IMR-90 (cell line): ENCODE results near the gene PI4KA.
"Not testable (repeated sequence)": the region's sequence is repeated elsewhere in the genome, so short reads cannot be mapped to it uniquely, and the experiment has no call there.

Source experiments
- BHLHE40 ChIP-seq: fragments of 150-350 bp; IDR thresholded peaks from 2 replicates; pipeline ENCODE4 v1.6.1; 2016; ENCODE audit warnings: mild to moderate bottlenecking, low read depth, low read length
- CEBPB ChIP-seq: IDR thresholded peaks from 2 replicates; pipeline ENCODE4 v1.6.1; 2012; ENCODE audit warnings: low read depth, low read length, improper control_type of control experiment
- TF ChIP-seq, protein P1 (sequence below): conservative IDR thresholded peaks from 2 replicates; pipeline ENCODE4 v1.5.1; 2012; ENCODE audit warnings: mild to moderate bottlenecking, low read depth, low read length, improper control_type of control experiment
- TF ChIP-seq, protein P2 (sequence below): fragments of 150-350 bp; IDR thresholded peaks from 2 replicates; pipeline ENCODE4 v1.6.1; 2016; ENCODE audit warnings: low read depth, mild to moderate bottlenecking, low read length, moderate library complexity, borderline replicate concordance

- TF ChIP-seq CEBPB, BHLHE40: not testable (repeated sequence)
- TF ChIP-seq, protein P1, sequence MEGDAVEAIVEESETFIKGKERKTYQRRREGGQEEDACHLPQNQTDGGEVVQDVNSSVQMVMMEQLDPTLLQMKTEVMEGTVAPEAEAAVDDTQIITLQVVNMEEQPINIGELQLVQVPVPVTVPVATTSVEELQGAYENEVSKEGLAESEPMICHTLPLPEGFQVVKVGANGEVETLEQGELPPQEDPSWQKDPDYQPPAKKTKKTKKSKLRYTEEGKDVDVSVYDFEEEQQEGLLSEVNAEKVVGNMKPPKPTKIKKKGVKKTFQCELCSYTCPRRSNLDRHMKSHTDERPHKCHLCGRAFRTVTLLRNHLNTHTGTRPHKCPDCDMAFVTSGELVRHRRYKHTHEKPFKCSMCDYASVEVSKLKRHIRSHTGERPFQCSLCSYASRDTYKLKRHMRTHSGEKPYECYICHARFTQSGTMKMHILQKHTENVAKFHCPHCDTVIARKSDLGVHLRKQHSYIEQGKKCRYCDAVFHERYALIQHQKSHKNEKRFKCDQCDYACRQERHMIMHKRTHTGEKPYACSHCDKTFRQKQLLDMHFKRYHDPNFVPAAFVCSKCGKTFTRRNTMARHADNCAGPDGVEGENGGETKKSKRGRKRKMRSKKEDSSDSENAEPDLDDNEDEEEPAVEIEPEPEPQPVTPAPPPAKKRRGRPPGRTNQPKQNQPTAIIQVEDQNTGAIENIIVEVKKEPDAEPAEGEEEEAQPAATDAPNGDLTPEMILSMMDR = not testable (repeated sequence)
- TF ChIP-seq, protein P2, sequence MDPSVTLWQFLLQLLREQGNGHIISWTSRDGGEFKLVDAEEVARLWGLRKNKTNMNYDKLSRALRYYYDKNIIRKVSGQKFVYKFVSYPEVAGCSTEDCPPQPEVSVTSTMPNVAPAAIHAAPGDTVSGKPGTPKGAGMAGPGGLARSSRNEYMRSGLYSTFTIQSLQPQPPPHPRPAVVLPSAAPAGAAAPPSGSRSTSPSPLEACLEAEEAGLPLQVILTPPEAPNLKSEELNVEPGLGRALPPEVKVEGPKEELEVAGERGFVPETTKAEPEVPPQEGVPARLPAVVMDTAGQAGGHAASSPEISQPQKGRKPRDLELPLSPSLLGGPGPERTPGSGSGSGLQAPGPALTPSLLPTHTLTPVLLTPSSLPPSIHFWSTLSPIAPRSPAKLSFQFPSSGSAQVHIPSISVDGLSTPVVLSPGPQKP = not testable (repeated sequence)
Observed at GRCh38 chr22:20702546-20703413, 155.8 kb downstream of the PI4KA start.
